Measurements from ENCODE around the gene WASHC3.
"Not testable (repeated sequence)": the region's sequence is repeated elsewhere in the genome, so short reads cannot be mapped to it uniquely, and the experiment has no call there.

The WASHC3 gene

DNA sequence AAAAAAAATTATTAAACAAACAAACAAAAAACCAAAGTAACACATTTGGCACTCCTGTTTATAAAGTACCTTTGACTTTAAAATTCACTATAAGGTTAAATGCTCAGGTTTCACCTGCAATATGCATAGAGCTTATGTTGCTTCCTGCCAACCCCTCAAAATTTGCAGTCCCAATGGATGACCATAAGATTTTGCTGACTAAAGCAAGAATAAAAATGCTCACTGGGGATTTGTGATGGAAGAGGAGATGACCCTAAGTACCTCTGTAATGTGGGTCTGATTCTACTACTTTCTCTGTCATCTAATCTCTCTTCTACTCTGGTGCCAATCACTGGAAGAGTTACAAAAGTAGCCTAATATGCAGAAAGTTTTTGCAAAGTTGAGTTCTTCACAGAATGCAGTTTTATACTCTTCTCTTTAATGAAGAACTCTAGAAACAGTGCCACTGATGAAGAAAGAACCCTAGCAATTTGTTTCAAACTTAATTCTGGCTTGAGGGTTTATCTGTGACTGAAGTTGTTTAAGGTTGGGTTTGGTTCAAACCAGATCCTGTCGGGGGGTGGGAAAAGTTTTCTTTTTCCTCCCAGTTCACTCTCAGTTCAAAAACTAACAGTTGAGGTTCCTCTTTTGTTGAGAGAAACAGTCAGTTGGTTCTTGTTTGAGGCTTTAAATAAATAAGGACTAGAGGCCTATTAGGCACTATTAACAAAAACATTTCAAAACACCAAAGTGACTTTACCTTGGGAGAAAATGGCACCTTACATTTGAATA is 10.9 kb downstream of the WASHC3 start:
- DNase-seq, result no peak

DNA sequence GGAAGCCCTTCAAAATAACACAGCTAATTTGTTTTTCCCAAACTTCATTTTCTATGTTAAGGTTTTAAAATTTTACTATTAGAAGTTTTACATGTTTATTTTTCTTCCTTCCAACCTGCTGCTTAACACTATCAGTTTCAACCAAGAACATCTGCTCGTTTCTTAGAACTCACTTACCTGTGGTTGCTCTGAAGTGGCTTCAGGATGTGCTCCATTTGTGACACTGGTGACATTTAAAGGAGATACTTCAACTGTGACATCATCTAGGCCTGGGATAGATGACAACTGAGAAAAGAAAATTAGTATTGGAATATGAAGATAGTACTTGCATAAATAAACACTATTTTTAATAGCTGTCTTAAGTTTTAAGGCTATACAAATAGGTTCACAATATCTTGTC is 17.9 kb downstream of the WASHC3 start:
- no peak for DNase-seq

DNA sequence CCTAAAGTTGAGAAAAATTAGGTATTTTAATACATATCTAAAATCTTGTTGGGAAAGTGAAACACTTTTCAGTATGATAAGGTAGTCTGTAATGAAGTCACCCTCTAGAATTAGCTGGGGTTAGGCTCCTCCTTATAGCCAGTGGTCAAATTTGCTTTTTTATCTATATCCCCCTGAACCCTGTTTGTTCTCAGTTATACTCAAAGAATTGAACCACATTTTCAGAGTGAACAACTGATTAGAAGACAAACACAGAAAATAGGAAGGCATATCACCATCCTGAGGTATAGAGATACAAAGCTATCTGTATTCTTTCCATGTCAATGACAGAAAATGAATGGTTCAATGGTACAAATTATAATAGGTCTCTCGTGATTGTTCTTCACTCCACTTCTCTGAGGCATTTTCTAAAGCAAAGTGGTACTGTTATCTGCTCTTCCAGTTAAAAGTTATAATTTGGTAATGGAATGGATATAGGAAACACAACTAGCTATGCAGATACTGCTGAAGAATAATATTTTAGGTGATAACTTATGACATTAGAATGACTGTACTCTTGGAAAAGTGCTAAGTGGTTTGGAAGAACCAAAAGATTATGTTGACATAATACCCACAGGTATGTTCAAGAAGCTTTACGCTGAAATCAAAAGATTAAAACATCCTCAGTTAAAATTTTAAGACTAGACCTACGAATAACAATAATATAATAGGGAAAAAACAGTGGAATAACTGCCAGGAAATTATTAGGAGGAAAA is 27.6 kb downstream of the WASHC3 start:
- no peak for DNase-seq

DNA sequence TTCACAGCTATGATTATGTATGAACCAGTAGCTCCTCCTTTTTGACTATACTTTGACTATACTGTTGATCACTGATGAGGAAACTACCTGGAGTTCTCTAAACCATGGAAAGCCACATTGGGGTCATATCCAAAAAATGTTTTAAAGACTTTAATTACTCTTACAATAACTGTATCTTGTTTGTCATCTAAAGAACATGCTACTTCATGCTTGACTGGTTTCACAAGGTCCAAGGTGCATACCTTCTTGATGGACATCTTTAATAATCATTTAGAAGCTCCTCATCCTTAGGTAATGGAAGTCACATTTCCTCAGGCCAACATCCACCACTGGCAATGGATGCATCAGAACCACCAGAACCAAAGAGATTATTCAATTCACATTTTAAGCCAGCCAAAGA is 29.9 kb downstream of the WASHC3 start:
- DNase-seq, result no peak

DNA sequence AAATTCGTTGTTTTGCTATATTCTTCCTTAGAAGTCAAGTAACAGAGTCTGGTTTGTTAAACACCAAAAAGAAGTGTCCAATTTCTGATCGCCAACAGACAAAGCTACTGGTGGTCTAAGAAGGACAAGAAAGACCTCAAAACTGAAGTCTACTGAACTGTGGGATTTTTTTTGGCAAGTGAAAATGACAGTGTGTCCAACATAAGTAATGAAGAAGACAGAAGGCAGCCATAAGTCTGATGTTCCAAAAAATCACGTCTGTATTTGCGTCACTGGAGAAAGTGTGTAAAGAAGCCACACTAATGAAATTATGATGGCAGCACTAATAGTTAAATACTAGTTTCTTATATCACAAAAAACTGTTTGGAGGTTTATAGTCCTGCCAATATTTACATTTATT is 32.6 kb downstream of the WASHC3 start:
- no peak for DNase-seq

DNA sequence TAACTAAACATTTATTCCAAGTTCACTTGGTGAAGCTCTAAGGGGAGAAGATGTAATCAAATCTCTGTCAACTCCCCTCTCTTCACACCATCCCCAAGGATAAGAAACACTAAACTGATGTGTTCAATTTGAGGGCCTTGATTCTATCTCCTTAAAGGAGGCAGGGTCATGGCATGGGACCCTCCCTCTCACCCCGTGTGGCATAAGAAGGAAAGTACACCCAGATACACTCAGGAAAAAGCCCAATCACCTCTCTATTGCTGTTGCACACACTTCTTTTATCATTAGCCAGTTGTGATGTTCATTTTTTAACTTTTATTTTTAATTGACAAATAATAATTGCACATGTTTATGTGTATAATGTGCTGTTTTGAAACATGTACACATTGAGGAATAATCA is 35.1 kb downstream of the WASHC3 start:
- no peak for DNase-seq

DNA sequence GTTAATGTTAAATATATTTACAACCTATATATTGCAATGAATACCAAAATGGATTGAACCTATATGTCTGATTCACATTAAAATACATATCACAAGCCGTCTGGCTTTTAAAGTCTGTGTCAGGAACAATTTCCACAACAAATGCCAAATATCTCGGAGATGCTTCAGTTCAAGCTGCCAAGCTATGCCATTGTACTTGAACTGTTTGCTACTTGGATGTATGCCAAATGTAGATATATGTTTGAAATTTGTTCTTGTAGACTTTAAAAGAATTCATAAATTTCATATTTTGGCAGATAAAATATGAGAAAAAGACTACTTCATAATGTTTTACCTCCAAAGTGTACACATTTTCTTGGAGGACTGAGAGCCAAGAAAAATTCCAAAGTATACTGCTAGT is 37.0 kb downstream of the WASHC3 start:
- DNase-seq, result no peak

DNA sequence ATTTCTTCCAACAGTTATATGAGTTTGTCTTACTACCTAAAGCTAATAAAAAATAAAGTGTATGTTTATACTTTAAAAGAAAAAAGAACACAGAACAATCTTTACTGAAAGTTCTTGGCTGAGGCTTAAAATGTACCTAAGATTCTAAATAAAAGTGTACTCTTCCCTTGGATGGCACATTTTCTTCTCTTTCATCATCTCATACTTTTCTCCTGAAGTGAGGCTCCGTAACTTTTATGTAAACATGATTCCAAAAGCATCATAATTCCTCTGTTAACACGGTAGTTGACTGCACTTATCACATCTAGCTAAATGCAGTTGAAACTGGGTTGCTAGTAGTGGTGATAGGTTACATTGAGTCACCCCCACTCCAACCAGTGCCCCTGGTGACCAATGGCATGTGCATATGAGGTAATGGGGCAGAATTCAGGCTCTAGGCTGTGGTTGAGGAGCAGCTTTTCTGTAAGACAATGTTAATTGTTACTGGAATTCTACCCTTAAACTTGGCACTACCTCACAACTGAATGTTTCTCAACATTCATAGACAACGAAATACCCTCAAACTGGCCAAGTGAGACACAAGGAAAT is 38.4 kb downstream of the WASHC3 start:
- DNase-seq, result no peak

DNA sequence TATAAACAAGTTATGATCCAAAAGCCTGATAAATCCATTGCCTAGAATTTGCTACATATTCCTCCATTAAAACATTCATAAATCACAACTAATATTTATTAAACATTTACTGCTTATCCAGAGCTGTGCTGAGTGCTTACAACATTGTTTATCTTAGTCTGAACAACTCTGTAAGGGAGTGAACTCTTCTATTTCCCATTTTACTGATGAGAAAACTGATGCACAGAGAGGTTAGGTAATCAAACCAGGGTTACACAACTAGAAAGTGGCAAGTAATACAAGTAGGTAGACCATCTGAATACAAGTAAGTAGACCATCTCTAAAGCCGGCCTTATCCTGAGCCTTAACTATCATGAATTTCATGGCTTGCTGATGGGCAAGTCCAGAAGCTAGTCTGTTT is 39.5 kb downstream of the WASHC3 start:
- no peak for DNase-seq

DNA sequence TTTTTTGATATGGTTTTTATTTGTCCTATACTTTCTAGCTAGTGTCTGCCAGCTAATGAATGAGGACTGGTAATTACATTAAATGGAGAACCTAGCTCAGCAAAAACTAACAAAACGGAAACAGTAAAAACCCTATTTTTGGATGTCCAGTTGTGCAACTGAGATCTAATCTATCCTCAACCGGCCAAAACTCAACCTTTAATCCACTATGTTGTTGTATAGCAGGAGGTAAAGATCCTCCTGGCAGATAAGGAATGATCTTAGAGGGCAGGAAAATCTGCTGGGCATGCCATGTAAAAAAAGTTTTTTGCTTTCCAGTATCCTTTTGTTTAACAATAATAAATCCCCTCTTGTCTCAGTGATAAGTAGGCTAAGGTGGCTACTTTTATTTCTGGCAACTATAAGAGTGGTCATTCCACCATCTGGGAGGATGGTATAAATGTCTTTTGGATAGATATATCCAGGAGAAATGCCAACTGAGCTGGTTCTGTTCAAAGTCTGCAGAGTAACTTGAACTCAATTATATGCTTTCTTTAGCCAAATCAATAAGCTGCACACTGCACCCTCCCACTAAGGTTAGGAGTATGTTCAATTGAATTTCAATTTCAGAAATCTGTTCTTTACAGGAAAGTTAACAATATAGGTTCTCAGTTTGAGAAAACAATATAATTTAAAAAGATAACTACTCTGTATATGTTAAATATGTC is 40.1 kb downstream of the WASHC3 start:
- DNase-seq, result no peak

DNA sequence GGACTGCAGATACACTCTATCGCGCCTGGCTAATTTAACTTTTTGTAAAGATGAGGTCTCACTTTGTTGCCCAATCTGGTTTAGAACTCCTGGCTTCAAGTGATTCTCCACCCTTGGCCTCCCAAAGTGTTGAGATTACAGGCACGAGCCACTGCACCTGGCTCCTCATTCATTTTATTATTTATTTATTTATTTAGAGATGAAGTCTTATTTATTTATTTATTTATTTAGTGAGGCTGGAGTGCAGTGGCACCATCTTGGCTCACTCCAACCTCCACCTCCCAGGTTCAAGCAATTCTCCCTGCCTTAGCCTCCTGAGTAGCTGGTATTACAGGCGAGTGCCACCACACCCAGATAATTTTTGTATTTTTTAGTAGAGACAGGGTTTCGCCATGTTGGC is 43.2 kb downstream of the WASHC3 start:
- not testable (repeated sequence) for DNase-seq

DNA sequence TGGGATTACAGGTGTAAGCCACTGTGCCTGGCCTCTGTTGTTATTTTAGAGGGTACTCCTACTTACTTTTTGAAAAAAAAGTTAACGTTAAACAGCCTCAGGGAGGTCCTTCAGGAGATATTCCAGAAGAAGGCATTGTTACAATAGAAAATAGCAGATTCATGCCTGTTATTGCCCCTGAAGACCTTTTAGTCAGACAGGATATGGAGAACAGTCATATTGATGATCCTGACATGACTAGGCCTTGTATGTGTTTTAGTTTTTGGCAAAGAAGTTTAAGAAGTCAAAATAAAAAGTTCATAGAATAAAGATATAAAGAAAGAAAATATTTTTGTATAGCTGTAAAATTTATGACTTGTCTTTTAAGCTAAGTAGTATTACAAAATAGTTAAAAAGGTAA is 45.3 kb downstream of the WASHC3 start:
- no peak for DNase-seq

DNA sequence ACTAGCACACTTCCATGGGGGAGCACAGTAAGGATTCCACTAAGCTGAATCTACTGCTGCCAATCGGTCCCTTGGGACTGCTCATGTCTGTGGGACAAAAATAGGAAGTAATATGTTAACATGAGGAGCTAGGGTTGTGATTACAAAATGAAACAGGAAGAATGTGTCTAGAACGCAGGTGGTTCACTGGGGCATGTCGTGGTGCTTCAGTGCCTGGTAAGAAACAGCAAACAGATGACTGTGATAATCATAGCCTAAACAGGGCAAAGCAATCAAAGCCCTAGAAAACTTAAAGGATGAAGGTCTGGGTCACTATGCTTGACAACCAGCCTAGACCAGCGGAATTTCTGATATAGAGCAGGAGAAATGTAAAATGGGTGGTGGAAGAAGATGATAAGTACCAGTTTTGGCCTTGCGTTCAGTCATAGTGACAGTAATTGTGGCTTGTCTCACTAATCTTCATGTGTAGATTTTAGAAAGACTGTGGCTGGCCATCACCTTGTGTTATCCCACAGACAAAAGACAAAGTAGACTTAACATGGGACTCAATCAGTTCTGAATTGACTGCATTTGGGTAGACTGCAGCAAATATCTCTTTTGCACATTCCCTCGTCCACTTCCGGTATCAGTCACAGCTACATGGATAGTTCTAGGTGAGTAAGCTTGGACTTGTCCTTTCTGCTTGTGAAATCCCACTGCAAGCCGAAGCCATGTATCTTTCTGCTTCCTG is 51.4 kb downstream of the WASHC3 start:
- no peak for DNase-seq

DNA sequence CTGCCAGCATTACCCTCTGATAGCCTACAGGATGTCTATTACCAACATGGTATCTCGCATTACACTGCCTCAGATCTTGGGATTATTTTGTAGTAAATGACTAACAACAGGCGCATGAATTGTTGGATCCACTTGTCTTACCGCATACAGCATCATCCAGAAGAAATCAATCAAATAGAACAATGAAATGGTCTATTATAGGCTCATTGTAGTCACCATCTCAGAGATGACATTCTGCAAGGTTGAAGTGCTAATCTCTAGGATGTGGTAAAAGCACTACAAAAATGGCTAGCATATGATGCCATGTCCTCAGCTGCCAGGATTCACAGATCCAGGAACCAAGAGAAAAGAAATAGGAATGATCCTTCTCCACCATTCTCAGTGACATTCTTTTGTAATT is 52.0 kb downstream of the WASHC3 start:
- DNase-seq, result no peak

DNA sequence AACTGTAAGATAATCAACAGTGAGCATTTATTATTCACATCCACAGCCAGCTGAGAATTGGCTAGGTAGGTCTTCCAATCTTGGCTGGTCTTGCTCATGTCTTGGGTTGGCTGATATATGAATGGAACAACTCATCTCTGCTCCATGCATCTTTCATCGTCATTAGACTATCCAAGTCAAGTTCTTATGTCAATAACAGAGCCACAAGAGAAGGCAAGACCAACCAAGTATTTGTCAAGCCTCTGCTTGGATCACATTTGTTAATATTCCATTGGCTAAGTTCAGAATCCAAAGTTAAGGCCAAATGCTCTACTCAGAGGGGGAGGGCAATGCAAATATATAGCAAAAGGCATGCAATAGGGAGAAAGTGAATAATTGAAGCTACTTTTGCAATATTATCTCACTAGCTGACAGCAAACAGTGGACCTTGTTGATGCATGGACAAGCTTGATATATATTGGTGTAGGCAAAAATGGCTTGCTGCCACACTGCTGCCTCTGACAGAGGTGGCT is 53.1 kb downstream of the WASHC3 start:
- DNase-seq, result no peak

DNA sequence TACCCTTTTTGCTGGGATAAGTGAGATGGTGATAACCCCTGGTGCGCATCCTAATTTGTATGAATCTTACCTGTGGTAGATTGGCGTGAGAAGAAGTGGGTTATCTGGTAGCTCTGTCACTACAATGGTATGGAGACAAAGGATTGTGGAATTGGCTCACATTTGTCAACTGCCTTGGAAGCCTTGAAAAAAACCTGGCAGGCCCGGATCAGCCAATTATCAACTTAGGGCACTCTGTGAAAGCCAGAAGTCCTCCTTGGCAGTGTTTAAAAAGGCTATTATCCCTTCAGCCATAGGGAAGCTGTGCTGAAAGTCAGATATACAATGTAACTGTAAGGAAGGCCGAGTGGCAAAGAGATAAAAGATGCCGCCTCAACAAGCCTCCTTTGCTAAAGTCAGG is 56.5 kb downstream of the WASHC3 start:
- DNase-seq, result no peak

DNA sequence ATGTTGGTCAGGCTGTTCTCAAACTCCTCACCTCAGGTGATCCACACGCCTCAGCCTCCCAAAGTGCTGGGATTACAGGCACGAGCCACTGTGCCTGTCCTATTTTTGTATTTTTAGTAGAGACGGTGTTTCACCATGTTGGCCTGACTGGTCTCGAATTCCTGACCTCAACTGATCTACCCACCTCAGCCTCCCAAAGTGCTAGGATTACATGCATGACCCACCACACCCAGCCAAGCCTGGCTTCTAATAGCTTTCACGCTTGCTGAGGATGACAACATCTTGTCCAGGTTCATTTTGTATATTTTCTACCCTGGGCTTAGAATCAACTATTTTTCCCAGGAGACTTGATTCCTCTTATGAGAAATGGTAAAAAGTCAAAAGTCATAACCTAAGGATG is 64.7 kb downstream of the WASHC3 start:
- DNase-seq, result no peak

DNA sequence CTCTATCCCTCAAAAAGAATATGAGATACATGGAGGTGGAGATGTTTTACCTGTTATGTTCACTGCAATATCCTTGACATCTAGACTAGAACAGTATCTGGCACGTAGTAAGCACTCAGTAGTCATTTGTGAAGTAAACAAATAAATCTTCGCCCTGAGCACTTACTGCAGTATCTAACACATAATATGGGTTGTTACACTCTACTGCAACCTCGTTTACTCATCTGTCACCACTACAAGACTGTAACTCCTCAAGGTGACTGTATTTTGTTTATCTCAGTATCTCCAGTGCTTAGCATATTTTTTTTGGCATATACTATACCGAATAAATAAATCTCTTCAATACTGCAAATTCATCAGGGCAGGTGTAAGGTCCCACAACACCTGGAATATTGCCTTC is 66.1 kb downstream of the WASHC3 start:
- DNase-seq, result no peak

DNA sequence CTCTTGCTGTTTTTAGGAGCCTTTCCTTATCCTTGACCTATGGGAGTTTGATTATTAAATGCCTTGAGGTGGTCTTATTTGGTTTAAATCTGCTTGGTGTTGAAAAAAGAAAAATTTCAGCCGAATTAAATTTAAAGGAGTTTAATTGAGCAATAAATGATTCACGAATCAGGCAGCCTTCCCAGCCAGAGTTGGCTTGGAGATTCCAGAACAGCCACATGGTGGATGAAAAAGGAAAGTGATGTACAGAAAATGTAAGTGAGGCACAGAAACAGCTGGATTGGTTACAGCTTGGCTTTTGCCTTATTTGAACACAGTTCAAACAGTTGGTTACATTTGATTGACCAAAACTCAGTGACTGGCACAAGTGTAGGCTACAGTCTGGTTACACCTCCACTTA is 69.7 kb downstream of the WASHC3 start:
- DNase-seq, result no peak

DNA sequence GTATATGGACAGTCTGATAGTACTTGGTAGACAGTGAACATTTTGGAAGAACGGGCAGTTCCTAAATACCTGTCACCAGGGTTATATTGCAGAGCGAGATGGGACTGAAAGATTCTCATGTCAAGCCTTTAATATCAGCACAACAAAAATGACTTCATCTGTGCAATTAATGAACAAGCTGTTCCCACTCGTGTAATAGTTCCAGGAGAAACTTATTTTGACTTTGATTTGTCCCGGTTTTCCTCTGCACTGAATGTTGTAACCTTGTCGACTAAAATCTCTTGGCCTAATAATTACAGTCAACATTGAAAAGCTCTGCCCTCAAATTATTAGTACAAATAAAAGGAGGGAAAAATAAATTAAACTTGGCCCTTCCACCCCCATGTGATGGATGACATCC is 79.5 kb downstream of the WASHC3 start:
- DNase-seq, result no peak

DNA sequence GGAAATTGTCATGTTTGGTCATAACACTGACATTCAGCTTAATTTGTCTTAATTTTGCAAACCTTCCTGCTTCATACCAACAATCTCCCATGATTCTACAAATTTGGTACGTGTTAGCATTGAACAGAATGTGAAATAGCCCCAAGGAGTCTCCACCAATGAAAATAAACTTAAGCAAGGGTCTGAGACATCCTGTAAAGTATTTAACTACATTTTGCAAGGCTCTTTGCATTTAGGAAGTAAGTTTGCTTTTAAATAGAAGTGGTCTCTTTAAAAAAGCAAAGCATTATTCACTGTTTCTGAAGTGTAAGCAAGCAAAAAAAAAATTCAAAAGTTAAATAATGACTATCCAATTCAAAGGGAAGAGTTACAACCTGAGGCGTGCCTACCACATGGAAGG is 79.9 kb downstream of the WASHC3 start:
- no peak for DNase-seq

Data from anterior cingulate cortex (tissue), 58 donors.